Activated CD8-positive, alpha-beta T cell treated with anti-CD3 and anti-CD28 coated beads, Interleukin-2, amount 10 ng/mL, durations not matched to agents 7 days and 5 days (primary cell): ENCODE results near the gene FAM193A. TPM values are rescaled to one million over a fixed set of nuclear protein-coding genes. Genes with fewer than 3 reads are reported as not detected.

ENCODE experiments used
- ATAC-seq: fragments of 150-1000 bp; cut with Tn5 transposase; one replicate; pipeline ENCODE4 v1.10.0; 2021; ENCODE audit warnings: moderate library complexity
- CTCF ChIA-PET: fragments of 350-600 bp; sonication (Branson Sonifier 250); formaldehyde crosslinking; loops from one replicate; lab custom pipeline; 2021; ENCODE audit warnings: antibody characterized with exemption; lab: Charles Lee
- POLR2A ChIA-PET: fragments of 350-600 bp; sonication (Branson Sonifier 250); formaldehyde crosslinking; loops from one replicate; lab custom pipeline; 2021; ENCODE audit warnings: antibody characterized with exemption; lab: Charles Lee
- DNase-seq: peaks from one replicate; pipeline ENCODE4 v3.0.0-alpha.2; 2020
- H3K27ac Mint-ChIP-seq: one replicate; pipeline ENCODE4 v1.8.0; 2021; ENCODE audit warnings: mild to moderate bottlenecking, mixed read lengths
- H3K27me3 Mint-ChIP-seq: one replicate; pipeline ENCODE4 v1.8.0; 2021; ENCODE audit warnings: low read depth, mixed read lengths
- H3K36me3 Mint-ChIP-seq: one replicate; pipeline ENCODE4 v1.8.0; 2021; ENCODE audit warnings: low read depth, mixed read lengths
- H3K4me1 Mint-ChIP-seq: one replicate; pipeline ENCODE4 v1.8.0; 2021; ENCODE audit warnings: low read depth, mixed read lengths
- H3K4me3 Mint-ChIP-seq: one replicate; pipeline ENCODE4 v1.8.0; 2021; ENCODE audit warnings: mild to moderate bottlenecking, mixed read lengths
- H3K9me3 Mint-ChIP-seq: one replicate; pipeline ENCODE4 v1.8.0; 2022; ENCODE audit warnings: mixed read lengths; ENCODE audit not compliant: insufficient read depth
- total RNA-seq, 2 experiments: library from RNA; stranded (reverse); gene quantifications; one replicate each; pipeline ENCODE4 v1.2.3, GENCODE V29; 2021

The FAM193A gene
- total RNA-seq, 2 experiments from 2014 or later, result 31.9 to 33.0 TPM

DNA sequence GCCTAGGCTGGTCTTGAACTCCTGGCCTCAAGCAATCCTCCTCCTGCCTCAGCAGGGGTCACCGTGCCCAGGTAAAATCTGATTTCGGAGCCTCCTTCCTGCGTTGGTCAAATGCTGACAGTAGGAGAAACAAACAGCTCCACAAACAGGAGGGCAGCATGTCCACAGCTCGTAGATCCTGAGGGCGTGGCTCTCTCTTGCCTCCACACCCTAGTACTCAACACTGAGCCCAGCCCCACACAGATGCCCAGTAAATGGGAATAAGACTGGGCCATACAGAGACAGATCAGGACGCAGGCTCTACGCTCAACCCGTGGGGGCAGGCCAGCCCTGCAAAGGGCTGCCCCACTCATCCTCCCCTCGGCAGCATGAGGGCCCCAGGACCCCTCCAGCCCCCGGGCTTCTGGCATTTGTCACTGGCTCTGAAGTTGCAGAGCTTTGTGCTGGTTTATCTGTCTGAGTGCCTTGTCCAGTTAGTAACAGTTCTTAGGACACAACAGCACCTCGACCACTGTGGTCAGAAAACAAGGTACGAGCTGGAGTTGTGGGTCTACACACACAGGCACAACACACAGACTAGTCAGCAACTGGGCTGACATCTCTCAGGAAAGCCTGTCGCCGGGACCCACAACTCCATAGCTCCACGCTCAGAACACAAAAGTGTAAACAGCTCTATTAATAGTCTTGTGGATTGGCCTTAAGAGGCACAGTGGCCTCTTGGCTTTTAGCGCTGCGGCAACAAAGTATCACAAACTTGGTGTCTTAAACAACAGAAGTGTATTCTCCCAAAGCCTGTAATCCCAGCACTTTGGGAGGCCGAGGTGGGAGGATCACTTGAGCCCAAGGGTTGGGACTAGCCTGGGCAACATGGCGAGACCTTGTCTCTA lies 214.5 kb downstream of the FAM193A start:
- CTCF ChIA-PET, result no interaction called here
- DNase-seq, result no peak
- Mint-ChIP-seq H3K27ac (no peak overlapping the region), H3K4me1 (peaks cover 43% of the 10 kb centered on the region), H3K4me3 (no peak overlapping the region), H3K36me3 (peaks cover 31% of the 10 kb centered on the region), H3K27me3 (no peaks in the 10 kb centered on the region), H3K9me3 (no peaks in the 10 kb centered on the region)
- ATAC-seq, result no peak
- POLR2A ChIA-PET, result interaction anchor here (0.8 kb wide), 1 partner anchor 23 kb away, joined by 3 read pairs; no protein-coding TSS in a partner anchor

DNA sequence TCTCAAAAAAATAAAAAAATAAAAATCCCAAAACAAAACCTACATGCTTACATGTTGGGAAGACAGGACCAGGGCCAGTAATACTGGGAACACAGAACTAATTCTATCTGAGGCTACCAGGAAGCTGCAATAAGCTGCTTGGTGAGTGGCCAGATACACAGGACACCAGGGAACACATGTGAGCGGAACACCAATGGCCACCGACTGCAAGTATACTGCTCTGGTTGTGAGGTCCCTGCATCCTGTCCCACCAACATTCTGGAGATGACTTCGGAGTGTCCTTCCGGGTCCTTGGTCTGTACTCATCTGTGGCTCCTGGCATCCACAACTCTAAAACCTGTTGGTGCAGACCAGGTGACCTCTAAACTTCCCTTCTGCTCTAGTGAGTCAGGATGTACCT lies 217.0 kb downstream of the FAM193A start:
- ATAC-seq (no peak), DNase-seq (no peak)
- Mint-ChIP-seq H3K4me1 (peaks cover 29% of the 10 kb centered on the region), H3K27me3 (no peaks in the 10 kb centered on the region), H3K27ac (no peak overlapping the region), H3K9me3 (no peaks in the 10 kb centered on the region), H3K36me3 (peaks cover 11% of the 10 kb centered on the region), H3K4me3 (no peak overlapping the region)
- ChIA-PET CTCF (no interaction called here), POLR2A (no interaction called here)

DNA sequence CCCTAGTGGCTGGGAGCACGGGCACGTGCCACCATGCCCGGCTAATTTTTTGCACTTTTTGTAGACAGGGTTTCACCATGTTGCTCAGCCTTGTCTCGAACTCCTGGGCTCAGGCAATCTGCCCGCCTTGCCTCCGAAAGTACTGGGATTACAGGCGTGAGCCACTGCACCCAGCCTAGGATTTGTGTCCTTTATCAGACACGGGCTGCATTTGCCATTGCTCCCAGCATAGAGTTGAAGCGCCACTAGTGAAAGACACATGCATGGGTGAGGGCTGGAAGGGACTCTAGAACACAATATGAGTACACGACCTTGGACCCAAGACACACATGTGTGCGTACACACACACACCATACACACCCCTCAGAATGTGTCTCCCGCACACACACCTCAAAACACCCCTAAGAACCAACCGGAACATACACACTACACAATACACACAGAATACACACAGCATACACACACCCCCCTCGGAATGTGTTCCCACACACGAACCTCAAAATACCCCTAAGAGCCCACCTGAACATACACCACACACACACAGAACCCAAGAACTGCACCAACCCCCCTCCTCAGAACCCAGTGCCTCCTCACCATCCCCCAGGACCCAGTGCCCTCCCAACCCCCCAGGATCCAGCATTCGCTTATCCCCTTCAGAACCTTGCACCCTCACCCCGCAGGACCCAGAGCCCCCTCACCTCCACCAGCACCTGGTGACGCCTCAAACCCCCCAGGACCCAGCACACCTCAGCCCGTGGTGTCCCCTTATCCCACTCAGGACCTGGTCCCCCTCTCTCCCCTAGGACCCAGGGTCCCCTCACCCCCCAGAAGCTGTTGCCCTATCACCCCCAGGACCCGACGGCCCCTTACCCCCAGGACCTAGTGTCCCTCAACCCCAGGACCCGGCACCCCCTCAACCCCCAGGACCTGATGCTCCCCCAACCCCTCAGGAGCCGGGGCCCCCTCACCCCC lies 218.7 kb downstream of the FAM193A start:
- ChIA-PET POLR2A (interaction anchor here (0.7 to 1.2 kb wide), 3 partner anchors 9 to 270 kb away, joined by 3 to 7 read pairs (median 3); no protein-coding TSS in a partner anchor), CTCF (interaction anchor here (0.7 to 2.2 kb wide), 4 partner anchors 9 to 199 kb away, joined by 3 to 7 read pairs (median 5); no protein-coding TSS in a partner anchor)
- DNase-seq (no peak), ATAC-seq (no peak)
- peaks cover 11% of the 10 kb centered on the region for H3K36me3 Mint-ChIP-seq
- peaks cover 25% of the 10 kb centered on the region for H3K4me1 Mint-ChIP-seq
- H3K4me3 Mint-ChIP-seq, result peak overlapping the region; percentile 76
- H3K9me3 Mint-ChIP-seq, result no peaks in the 10 kb centered on the region
- H3K27me3 Mint-ChIP-seq, result no peaks in the 10 kb centered on the region
- peak overlapping the region; percentile 81 for H3K27ac Mint-ChIP-seq

DNA sequence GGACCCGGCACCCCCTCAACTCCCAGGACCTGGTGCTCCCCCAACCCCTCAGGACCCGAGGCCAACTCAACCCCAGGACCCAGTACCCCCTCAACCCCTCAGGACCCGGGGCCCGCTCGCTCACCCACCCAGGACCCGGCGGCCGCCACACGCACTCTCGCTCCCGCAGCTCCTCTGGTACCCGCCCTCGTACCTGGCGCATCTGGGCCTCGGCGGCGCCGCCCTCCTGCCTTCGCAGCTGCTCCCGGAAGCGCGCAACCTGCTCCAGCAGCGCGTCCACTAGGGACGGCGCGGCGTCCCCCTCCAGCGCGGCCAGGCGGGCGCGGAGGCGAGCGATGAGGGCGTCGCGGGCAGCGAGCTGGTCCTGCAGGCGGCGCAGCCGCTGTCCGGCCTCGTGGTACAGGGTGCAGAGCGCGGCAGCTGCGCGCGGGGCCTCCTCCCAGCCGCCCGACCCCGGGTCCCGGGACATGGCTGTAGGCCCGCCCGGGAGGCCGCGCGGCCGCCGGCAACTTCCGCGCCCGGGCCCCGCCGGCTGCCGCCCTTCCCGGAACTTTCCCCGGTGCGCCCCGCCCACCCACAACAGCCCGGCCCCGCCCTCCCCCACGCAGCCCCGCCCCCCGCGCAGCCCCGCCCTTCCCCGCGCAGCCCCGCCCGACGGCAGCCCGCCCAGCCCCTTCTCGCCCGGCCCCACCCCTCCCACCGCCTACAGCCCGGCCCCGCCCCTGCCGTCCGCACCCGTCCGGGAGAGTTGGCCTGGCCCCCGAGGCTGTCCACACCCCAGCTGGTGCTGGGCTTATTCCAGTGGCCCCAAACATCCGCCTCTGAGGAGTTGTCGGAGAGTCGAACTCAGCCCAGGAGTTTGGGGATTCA lies 219.6 kb downstream of the FAM193A start, which contains the start of gene TNIP2:
Gene TNIP2 (minus strand): TSS at position 516 of the 870 bp plus-strand sequence. CDS start 47 bp downstream, at position 469.
- CTCF ChIA-PET, result interaction anchor here (0.7 to 2.2 kb wide), 6 partner anchors 10 to 198 kb away, joined by 3 to 7 read pairs (median 4); no protein-coding TSS in a partner anchor
- H3K9me3 Mint-ChIP-seq, result no peaks in the 10 kb centered on the region
- POLR2A ChIA-PET, result interaction anchor here (0.7 to 1.2 kb wide), 5 partner anchors 10 to 271 kb away, joined by 3 to 7 read pairs (median 3); partner anchors contain the start of genes GRK4 and NOP14
- peak within 1 kb of the TSS; percentile 76 for H3K4me3 Mint-ChIP-seq
- peaks cover 8% of the 10 kb centered on the region for H3K36me3 Mint-ChIP-seq
- ATAC-seq (peak; percentile 90), DNase-seq (peak; percentile 80)
- peaks cover 27% of the 10 kb centered on the region for H3K4me1 Mint-ChIP-seq
- peak within 1 kb of the TSS; percentile 81 for H3K27ac Mint-ChIP-seq
- H3K27me3 Mint-ChIP-seq, result no peaks in the 10 kb centered on the region

DNA sequence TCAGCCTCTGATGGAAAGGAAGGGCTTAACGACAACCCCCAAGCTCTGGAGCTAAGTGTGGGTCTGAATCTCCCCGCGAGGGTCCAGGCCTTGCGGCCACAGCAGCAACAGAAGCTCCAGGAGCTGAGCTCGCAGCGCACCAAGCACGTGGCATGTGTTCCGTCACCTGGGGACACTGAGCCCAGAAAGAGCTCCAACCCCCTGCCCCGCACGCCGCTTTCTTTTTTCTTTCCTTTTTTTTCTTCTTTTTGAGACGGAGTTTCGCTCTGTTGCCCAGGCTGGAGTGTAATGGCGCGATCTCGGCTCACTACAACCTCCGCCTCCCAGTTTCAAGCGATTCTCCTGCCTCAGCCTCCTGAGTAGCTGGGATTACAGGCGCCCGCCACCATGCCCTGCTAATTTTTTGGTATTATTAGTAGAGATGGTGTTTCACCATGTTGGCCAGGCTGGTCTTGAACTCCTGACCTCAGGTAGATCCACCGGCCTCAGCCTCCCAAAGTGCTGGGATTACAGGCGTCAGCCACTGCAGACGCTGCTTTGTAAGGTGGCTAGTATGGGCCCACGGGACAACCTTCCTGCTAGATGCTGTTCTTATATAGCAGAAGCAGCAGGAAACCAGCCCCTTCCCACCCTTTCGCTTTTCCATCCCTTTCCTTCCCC lies 220.4 kb downstream of the FAM193A start:
- Mint-ChIP-seq H3K27ac (peak overlapping the region; percentile 52), H3K4me3 (peak overlapping the region; percentile 70), H3K36me3 (peaks cover 8% of the 10 kb centered on the region), H3K4me1 (peaks cover 31% of the 10 kb centered on the region), H3K9me3 (no peaks in the 10 kb centered on the region), H3K27me3 (no peaks in the 10 kb centered on the region)
- ChIA-PET CTCF (interaction anchor here (0.9 to 2.2 kb wide), 3 partner anchors 42 to 197 kb away, joined by 3 to 6 read pairs (median 3); no protein-coding TSS in a partner anchor), POLR2A (interaction anchor here (0.6 to 1.2 kb wide), 4 partner anchors 11 to 207 kb away, joined by 3 to 7 read pairs (median 3); partner anchors contain the start of genes GRK4 and NOP14)
- ATAC-seq (no peak), DNase-seq (no peak)

DNA sequence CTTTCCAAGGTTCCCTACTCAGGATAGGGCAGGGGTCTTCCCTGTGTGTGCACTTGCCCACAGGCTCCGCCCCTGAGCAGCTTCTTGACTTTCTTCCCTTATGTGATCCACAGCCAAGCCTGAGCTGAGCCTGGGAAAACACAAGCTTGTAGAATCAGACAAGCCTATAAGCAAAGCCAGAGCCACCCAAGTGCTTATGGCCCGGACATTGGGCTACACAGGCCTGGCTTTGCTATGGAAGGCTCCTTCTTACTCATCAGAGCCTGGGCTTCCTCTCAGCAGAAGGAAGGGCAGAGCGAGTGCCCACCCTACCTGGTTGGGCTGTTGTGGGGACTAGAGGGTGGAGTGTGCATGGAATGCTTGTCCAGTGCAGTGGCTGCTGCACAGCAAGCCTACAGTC lies 221.0 kb downstream of the FAM193A start:
- H3K27me3 Mint-ChIP-seq, result no peaks in the 10 kb centered on the region
- peaks cover 34% of the 10 kb centered on the region for H3K4me1 Mint-ChIP-seq
- ChIA-PET POLR2A (interaction anchor here (0.6 kb wide), 1 partner anchor 43 kb away, joined by 3 read pairs; no protein-coding TSS in a partner anchor), CTCF (interaction anchor here (2.2 kb wide), 1 partner anchor 197 kb away, joined by 6 read pairs; no protein-coding TSS in a partner anchor)
- peak overlapping the region; percentile 49 for H3K4me3 Mint-ChIP-seq
- peaks cover 5% of the 10 kb centered on the region for H3K36me3 Mint-ChIP-seq
- H3K9me3 Mint-ChIP-seq, result no peaks in the 10 kb centered on the region
- no peak overlapping the region for H3K27ac Mint-ChIP-seq
- ATAC-seq (no peak), DNase-seq (no peak)

DNA sequence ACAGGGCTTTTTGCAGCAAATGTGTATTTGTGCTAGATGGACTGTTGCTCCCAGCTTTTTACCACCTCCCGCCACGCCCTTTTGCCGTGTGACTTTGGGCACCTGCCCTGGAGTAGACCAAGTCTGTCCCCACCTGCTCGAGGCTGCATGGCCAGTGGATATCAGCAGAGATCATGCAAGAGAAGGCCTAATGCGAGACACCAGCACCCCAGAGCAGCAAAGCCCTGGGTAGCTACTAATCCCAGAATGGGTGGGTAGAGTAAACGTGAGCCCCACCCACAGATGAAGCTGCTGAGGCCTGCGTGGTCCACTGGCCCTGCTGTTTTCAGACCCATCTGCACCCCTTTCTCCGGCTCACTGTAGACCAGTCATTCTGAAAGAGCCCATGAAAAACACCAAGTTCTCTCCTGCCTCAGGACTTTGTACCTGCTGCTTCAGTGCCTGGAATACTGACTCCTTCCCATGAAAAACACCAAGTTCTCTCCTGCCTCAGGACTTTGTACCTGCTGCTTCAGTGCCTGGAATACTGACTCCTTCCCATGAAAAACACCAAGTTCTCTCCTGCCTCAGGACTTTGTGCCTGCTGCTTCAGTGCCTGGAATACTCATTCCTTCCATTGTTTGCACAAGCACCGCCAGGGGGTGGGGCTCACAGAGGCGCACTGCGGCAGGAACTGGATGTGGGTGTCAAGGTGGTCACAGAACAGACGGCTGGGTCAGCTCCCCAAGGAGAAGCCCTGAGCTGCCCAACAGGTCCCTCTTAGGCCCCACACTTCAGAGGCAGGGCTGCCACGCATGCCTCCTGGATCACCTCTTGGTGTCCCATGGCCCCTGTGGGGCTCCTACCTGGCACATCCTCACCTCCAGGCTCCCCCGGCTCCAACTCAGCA lies 224.8 kb downstream of the FAM193A start:
- Mint-ChIP-seq H3K27ac (peak overlapping the region; percentile 52), H3K4me3 (no peak overlapping the region), H3K27me3 (no peaks in the 10 kb centered on the region), H3K9me3 (no peaks in the 10 kb centered on the region), H3K4me1 (peaks cover 36% of the 10 kb centered on the region), H3K36me3 (no peaks in the 10 kb centered on the region)
- DNase-seq, result peak; percentile 57
- ChIA-PET POLR2A (no interaction called here), CTCF (interaction anchor here (0.7 to 3.4 kb wide), 3 partner anchors 12 to 201 kb away, joined by 3 to 22 read pairs (median 3); partner anchors contain the start of genes GRK4 and NOP14)
- peak; percentile 9 for ATAC-seq

DNA sequence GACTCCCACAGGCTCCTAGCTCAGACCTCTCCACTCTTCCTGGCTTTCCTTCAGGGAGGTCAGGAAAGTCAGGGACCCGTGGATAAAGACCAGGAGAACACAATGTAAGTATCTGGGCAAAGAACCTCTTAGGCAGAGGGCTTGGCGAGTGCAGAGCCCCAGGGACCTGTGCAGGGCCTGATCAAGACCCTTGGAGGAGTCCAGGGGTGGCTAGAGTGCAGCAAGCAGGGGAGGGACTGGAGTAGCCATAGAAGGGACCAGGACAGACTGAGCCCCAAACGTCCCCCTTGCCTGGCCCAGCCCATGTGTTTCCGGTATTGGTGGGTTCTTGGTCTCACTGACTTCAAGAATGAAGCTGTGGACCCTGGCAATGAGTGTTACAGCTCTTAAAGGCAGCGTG lies 225.6 kb downstream of the FAM193A start:
- ATAC-seq (no peak), DNase-seq (no peak)
- Mint-ChIP-seq H3K4me3 (no peak overlapping the region), H3K9me3 (no peaks in the 10 kb centered on the region), H3K27me3 (no peaks in the 10 kb centered on the region), H3K27ac (no peak overlapping the region), H3K36me3 (no peaks in the 10 kb centered on the region), H3K4me1 (peaks cover 34% of the 10 kb centered on the region)
- CTCF ChIA-PET, result interaction anchor here (1.0 to 3.4 kb wide), 5 partner anchors 16 to 201 kb away, joined by 3 to 29 read pairs (median 10); partner anchors contain the start of genes GRK4 and NOP14
- POLR2A ChIA-PET, result no interaction called here
